HepG2 (cell line): ENCODE measurements around the gene ACER2.

Experiments
- EZH2 ChIP-seq: conservative IDR thresholded peaks from 2 replicates; pipeline ENCODE4 v1.6.1; 2012; ENCODE audit warnings: mild to moderate bottlenecking, low read depth, low read length, moderate library complexity
- HDAC6 ChIP-seq: fragments of 200-600 bp; sonication (generic); IDR thresholded peaks from 2 replicates; pipeline ENCODE4 v1.7.0; 2017; ENCODE audit warnings: mild to moderate bottlenecking, antibody characterized with exemption, low read length, low read depth
- MYC ChIP-seq: sonication (generic); formaldehyde crosslinking; IDR thresholded peaks from 2 replicates; pipeline ENCODE4 v1.9.0; 2021; ENCODE audit warnings: missing genetic modification reagents, borderline replicate concordance
- POLR2A ChIP-seq, 2 experiments: IDR thresholded peaks; 2 replicates each; pipeline ENCODE4 v1.6.1; 2011; ENCODE audit warnings: low read depth in 2 of 2, low read length in 2 of 2, mild to moderate bottlenecking in 1 of 2, moderate library complexity in 1 of 2; ENCODE audit not compliant: insufficient read depth in 1 of 2
- TF ChIP-seq, protein P1 (sequence below): sonication (generic); formaldehyde crosslinking; IDR thresholded peaks from 2 replicates; pipeline ENCODE4 v1.5.0; 2020; ENCODE audit warnings: mild to moderate bottlenecking, missing genetic modification reagents, moderate library complexity

GRCh38 chr9:19397845-19398244 is 11.0 kb upstream of the ACER2 start:
- TF ChIP-seq POLR2A (IDR thresholded peaks at IDR 0.05; ENCODE audit: insufficient read depth in 1 of 2, low read depth in 2 of 2, low read length in 2 of 2): no peak
- TF ChIP-seq, protein P1, sequence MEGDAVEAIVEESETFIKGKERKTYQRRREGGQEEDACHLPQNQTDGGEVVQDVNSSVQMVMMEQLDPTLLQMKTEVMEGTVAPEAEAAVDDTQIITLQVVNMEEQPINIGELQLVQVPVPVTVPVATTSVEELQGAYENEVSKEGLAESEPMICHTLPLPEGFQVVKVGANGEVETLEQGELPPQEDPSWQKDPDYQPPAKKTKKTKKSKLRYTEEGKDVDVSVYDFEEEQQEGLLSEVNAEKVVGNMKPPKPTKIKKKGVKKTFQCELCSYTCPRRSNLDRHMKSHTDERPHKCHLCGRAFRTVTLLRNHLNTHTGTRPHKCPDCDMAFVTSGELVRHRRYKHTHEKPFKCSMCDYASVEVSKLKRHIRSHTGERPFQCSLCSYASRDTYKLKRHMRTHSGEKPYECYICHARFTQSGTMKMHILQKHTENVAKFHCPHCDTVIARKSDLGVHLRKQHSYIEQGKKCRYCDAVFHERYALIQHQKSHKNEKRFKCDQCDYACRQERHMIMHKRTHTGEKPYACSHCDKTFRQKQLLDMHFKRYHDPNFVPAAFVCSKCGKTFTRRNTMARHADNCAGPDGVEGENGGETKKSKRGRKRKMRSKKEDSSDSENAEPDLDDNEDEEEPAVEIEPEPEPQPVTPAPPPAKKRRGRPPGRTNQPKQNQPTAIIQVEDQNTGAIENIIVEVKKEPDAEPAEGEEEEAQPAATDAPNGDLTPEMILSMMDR (CRISPR knock-in tag): no peak
- no peak for TF ChIP-seq MYC (CRISPR knock-in tag)
- no peak for TF ChIP-seq HDAC6
- TF ChIP-seq EZH2: no peak
